22Rv1 (cell line): ENCODE measurements around the gene CD93.

ENCODE experiments used
- H3K27ac ChIP-seq: fragments of 450-650 bp; 2 replicates; pipeline ENCODE4 v1.5.1; 2017
- CTCF ChIP-seq: fragments of 450-650 bp; IDR thresholded peaks from 2 replicates; pipeline ENCODE4 v1.5.1; 2017; ENCODE audit warnings: mild to moderate bottlenecking
- ZFX ChIP-seq: fragments of 450-650 bp; IDR thresholded peaks from 2 replicates; pipeline ENCODE4 v1.6.1; 2017; ENCODE audit warnings: antibody characterized with exemption, borderline replicate concordance

The CD93 gene

GRCh38 chr20:23059846-23060245 is 26.3 kb downstream of the CD93 start:
- H3K27ac ChIP-seq = no peak overlapping the region
- TF ChIP-seq CTCF (no peak), ZFX (no peak)

- no peak overlapping the region for H3K27ac ChIP-seq
- TF ChIP-seq ZFX = no peak
- TF ChIP-seq CTCF = no peak
Measured at GRCh38 chr20:23059001-23059400, 27.1 kb downstream of the CD93 start.

- H3K27ac ChIP-seq = no peak overlapping the region
- TF ChIP-seq ZFX = no peak
- TF ChIP-seq CTCF = no peak
Measured at GRCh38 chr20:23058240-23058639, 27.9 kb downstream of the CD93 start.

- no peak for TF ChIP-seq CTCF
- no peak for TF ChIP-seq ZFX
- no peak overlapping the region for H3K27ac ChIP-seq
Measured at GRCh38 chr20:23052904-23053303, 33.2 kb downstream of the CD93 start.

GRCh38 chr20:23050847-23051627 is 35.1 kb downstream of the CD93 start:
- TF ChIP-seq CTCF (peak; percentile 51), ZFX (no peak)
- no peak overlapping the region for H3K27ac ChIP-seq

- H3K27ac ChIP-seq = no peak overlapping the region
- TF ChIP-seq ZFX (no peak), CTCF (no peak)
Measured at GRCh38 chr20:23050076-23050838, 35.9 kb downstream of the CD93 start.

- H3K27ac ChIP-seq = no peak within 1 kb of the TSS
- no peak for TF ChIP-seq ZFX
- TF ChIP-seq CTCF = no peak
Measured at GRCh38 chr20:23049201-23050075, 36.7 kb downstream of the CD93 start, which contains the start of gene THBD. Gene THBD, minus strand, starts transcription at chr20:23049672. Its CDS starts 168 bp downstream, at chr20:23049504.
